ENCODE measurements around the gene RGS1. TPM values are rescaled to one million over a fixed set of nuclear protein-coding genes. Genes with fewer than 3 reads are reported as not detected.

RGS1 gene
- total RNA-seq, 1 donor, result not detected

DNA sequence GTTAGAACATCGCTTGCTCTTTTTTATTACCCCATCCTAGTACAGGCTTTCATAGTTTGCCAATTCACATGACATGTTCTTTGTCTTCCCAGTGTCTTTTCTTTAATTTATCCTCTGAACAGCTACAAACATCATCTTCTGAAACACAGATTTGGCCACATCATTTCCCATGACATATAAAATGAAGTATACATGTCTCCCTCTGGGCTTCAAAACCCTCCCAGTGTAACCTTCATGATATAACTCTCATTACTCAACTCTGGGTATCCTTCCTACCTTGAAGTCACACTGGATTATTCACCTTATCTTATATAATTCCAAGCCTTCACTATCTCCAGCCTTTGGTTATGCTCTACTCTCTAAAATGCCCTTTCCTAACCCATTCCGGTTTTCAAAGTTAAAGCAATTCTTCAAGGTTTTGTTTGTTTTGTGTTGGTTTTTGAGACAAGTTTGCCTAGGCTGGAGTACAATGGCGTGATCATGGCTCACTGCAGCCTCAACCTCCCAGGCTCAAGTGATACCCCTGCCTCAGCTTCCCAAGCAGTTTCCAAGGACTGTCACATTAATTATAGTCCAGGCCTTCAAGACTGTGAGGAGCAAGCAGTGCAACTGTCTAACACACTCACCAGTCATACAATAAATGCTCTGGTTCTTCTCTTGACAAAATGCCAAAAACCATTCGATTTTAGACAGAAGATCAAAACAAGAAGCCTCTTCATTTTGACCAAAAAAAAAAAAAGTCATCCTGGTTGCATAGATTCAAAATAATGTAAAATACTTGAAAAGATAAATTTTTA is 5.8 kb downstream of the RGS1 start:
- DNase-seq (ENCODE audit: low read depth), result no peak
- TF ChIP-seq, protein P1, sequence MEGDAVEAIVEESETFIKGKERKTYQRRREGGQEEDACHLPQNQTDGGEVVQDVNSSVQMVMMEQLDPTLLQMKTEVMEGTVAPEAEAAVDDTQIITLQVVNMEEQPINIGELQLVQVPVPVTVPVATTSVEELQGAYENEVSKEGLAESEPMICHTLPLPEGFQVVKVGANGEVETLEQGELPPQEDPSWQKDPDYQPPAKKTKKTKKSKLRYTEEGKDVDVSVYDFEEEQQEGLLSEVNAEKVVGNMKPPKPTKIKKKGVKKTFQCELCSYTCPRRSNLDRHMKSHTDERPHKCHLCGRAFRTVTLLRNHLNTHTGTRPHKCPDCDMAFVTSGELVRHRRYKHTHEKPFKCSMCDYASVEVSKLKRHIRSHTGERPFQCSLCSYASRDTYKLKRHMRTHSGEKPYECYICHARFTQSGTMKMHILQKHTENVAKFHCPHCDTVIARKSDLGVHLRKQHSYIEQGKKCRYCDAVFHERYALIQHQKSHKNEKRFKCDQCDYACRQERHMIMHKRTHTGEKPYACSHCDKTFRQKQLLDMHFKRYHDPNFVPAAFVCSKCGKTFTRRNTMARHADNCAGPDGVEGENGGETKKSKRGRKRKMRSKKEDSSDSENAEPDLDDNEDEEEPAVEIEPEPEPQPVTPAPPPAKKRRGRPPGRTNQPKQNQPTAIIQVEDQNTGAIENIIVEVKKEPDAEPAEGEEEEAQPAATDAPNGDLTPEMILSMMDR (IDR thresholded peaks at IDR 0.05; ENCODE audit: insufficient read depth, low read depth, low read length), result no peak

DNA sequence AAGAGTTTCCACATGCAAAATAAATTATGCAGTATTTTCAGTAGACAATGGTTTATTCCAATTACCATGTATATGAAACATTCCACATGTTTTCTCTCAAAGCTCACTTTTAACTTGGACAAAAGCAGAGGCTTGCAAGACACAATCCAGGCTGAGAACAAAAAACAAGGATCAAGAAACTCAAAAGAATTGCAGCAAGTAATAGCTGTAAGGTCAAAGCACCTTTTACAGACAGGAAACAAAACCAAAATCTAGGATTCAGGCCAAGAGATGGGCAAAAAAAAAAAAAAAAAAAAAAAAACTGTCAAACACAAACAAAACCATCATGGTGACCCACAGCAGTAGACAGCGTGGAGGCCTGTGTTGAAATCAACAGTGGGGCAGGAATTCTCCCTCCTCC is 9.3 kb downstream of the RGS1 start:
- DNase-seq (ENCODE audit: low read depth), result no peak
- TF ChIP-seq, protein P1 (IDR thresholded peaks at IDR 0.05; ENCODE audit: insufficient read depth, low read depth, low read length), result no peak
- H3K4me3 ChIP-seq (ENCODE audit: low read depth, low read length), result no peak overlapping the region

More for the DNA sequence above, 5.8 kb downstream of the RGS1 start:
- no peak overlapping the region for H3K4me3 ChIP-seq (ENCODE audit: low read depth, low read length)

GRCh38 chr1:192587386-192588266 is 12.1 kb downstream of the RGS1 start:
- no peak overlapping the region for H3K4me3 ChIP-seq (ENCODE audit: low read depth, low read length)
- TF ChIP-seq, protein P1 (IDR thresholded peaks at IDR 0.05; ENCODE audit: insufficient read depth, low read depth, low read length), result no peak
- no peak for DNase-seq (ENCODE audit: low read depth)

- DNase-seq (ENCODE audit: low read depth), result peak; percentile 46
Observed at GRCh38 chr1:192588546-192588945, 13.0 kb downstream of the RGS1 start.

DNA sequence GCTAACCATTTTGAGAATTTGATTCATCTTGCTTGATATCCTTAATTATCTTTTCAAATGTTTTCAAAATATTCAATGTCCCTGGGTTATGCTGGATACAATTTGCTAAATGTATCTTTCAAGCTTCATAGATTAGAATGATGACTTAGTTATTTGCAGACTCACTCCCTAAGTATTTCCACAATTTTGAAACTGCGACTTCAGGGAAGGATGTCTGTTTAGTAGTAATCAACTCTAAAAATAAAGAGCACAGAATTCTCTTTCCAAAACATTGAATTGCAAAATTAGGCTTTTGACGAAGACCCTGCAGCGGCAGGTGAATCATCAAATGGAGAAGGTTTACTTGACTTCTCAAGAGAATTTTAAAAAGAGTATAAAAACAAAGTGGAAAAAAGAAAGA is 14.2 kb downstream of the RGS1 start:
- TF ChIP-seq, protein P1 (IDR thresholded peaks at IDR 0.05; ENCODE audit: insufficient read depth, low read depth, low read length), result no peak
- no peak overlapping the region for H3K4me3 ChIP-seq (ENCODE audit: low read depth, low read length)
- DNase-seq (ENCODE audit: low read depth), result peak; percentile 49

More at GRCh38 chr1:192588546-192588945, 13.0 kb downstream of the RGS1 start:
- TF ChIP-seq, protein P1 (IDR thresholded peaks at IDR 0.05; ENCODE audit: insufficient read depth, low read depth, low read length), result no peak
- no peak overlapping the region for H3K4me3 ChIP-seq (ENCODE audit: low read depth, low read length)

DNA sequence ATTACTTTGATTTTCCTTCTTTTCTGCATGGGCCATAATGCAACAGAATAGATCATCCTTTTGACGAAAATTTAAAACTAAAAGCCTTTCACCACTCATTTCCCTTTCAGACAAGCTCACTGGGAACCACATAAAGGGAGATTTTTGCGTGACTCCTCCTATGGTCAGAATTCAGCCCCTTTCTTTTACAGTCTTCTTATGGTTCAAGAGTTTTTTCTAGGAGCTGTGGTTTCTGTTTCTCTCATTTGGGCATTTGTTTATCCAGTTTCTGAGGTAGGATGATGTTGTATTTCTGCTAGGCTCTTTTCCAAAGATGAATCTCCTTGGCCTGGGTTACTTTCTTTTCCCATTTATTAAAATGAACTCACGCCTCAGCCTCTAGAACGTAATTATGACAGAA is 16.9 kb downstream of the RGS1 start:
- TF ChIP-seq, protein P1 (IDR thresholded peaks at IDR 0.05; ENCODE audit: insufficient read depth, low read depth, low read length), result no peak
- peak; percentile 28 for DNase-seq (ENCODE audit: low read depth)
- H3K4me3 ChIP-seq (ENCODE audit: low read depth, low read length), result no peak overlapping the region
